SK-N-SH (cell line): Measurements from ENCODE around the gene TJAP1. TPM values are rescaled to one million over a fixed set of nuclear protein-coding genes. Genes with fewer than 3 reads are reported as not detected.

Source experiments
- CTCF ChIA-PET: fragments of 300-600, 350-600 bp; formaldehyde crosslinking; extraction: SDS; loops from one replicate; lab custom pipeline; 2021; lab: Yijun Ruan, JAX
- POLR2A ChIA-PET: fragments of 350-600 bp; sonication (Branson Sonifier 250); formaldehyde crosslinking; extraction: SDS; loops from one replicate; lab custom pipeline; 2020; ENCODE audit warnings: antibody characterized with exemption, inconsistent platforms; lab: Yijun Ruan, JAX
- DNase-seq: peaks from one replicate; pipeline ENCODE4 v3.0.0; 2012
- H2AFZ ChIP-seq: fragments of 200-600 bp; sonication (generic); 2 replicates; pipeline ENCODE4 v1.8.1; 2016; ENCODE audit warnings: antibody characterized with exemption, mild to moderate bottlenecking, low read depth
- H3F3A ChIP-seq: fragments of 200-600 bp; sonication (generic); replicated peaks from 2 replicates; pipeline ENCODE3; 2016; ENCODE audit warnings: antibody characterized with exemption, mild to moderate bottlenecking; ENCODE audit not compliant: insufficient read depth
- H3K27ac ChIP-seq, 2 experiments: fragments of 200-500 bp in 1 of 2; fragments of 200-600 bp in 1 of 2; sonication (Bioruptor generic) in 1 of 2; sonication (generic), shearing (Covaris generic) in 1 of 2; 2 replicates each; pipeline versions ENCODE4 v1.5.1 to v1.6.1; 2014 to 2016; ENCODE audit warnings: low read depth in 2 of 2, inconsistent platforms in 1 of 2, low read length in 1 of 2, mild to moderate bottlenecking in 1 of 2, mixed read lengths in 1 of 2
- H3K27me3 ChIP-seq: fragments of 200-600 bp; sonication (generic), shearing (Covaris generic); 2 replicates; pipeline ENCODE4 v1.6.1; 2016; ENCODE audit warnings: mixed run types; ENCODE audit not compliant: insufficient read depth
- H3K36me3 ChIP-seq, 2 experiments: fragments of 200-500 bp in 1 of 2; fragments of 200-600 bp in 1 of 2; sonication (Bioruptor generic) in 1 of 2; sonication (generic) in 1 of 2; replicated peaks in 1 of 2; 2 replicates each; pipeline versions ENCODE3 to v1.5.1; 2014 to 2016; ENCODE audit warnings: low read length in 1 of 2, mild to moderate bottlenecking in 1 of 2; ENCODE audit not compliant: insufficient read depth in 2 of 2, control insufficient read depth in 1 of 2
- H3K4me1 ChIP-seq, 2 experiments: fragments of 200-500 bp in 1 of 2; fragments of 200-600 bp in 1 of 2; sonication (Bioruptor generic) in 1 of 2; sonication (generic), shearing (Covaris generic) in 1 of 2; 2 replicates each; pipeline versions ENCODE4 v1.5.1 to v1.6.1; 2014 to 2016; ENCODE audit warnings: low read depth in 1 of 2, low read length in 1 of 2, mixed run types in 1 of 2; ENCODE audit not compliant: insufficient read depth in 2 of 2, control insufficient read depth in 1 of 2
- H3K4me2 ChIP-seq: fragments of 200-600 bp; sonication (generic), shearing (Covaris generic); 2 replicates; pipeline ENCODE4 v1.6.1; 2017; ENCODE audit warnings: mixed run types
- H3K4me3 ChIP-seq, 2 experiments: fragments of 200-500 bp in 1 of 2; fragments of 200-600 bp in 1 of 2; sonication (Bioruptor generic) in 1 of 2; sonication (generic), shearing (Covaris generic) in 1 of 2; 2 replicates each; pipeline versions ENCODE4 v1.5.1 to v1.8.1; 2014 to 2016; ENCODE audit warnings: low read depth in 2 of 2, inconsistent platforms in 1 of 2, low read length in 1 of 2, mild to moderate bottlenecking in 1 of 2, mixed read lengths in 1 of 2, moderate library complexity in 1 of 2
- H3K79me2 ChIP-seq: fragments of 200-600 bp; sonication (generic); 2 replicates; pipeline ENCODE4 v1.8.1; 2017; ENCODE audit warnings: mild to moderate bottlenecking; ENCODE audit not compliant: insufficient read depth
- H3K9ac ChIP-seq: fragments of 200-600 bp; sonication (generic); 2 replicates; pipeline ENCODE4 v1.6.1; 2017; ENCODE audit warnings: mixed run types
- H3K9me2 ChIP-seq: fragments of 200-600 bp; sonication (generic); 2 replicates; pipeline ENCODE4 v1.6.1; 2017; ENCODE audit warnings: mixed run types
- H3K9me3 ChIP-seq: fragments of 200-600 bp; sonication (generic); 2 replicates; pipeline ENCODE4 v1.6.1; 2017; ENCODE audit warnings: mixed run types, mild to moderate bottlenecking, moderate library complexity
- H4K20me1 ChIP-seq: fragments of 200-600 bp; sonication (generic); 2 replicates; pipeline ENCODE4 v1.6.1; 2017; ENCODE audit warnings: mild to moderate bottlenecking, mixed run types; ENCODE audit not compliant: insufficient read depth
- CHD2 ChIP-seq: fragments of 150-350 bp; IDR thresholded peaks from 2 replicates; pipeline ENCODE4 v1.6.1; 2018; ENCODE audit warnings: low read length; ENCODE audit not compliant: partially characterized antibody
- ELF1 ChIP-seq: IDR thresholded peaks from 2 replicates; pipeline ENCODE4 v1.4.0; 2012
- EZH2phosphoT487 ChIP-seq: fragments of 200-600 bp; sonication (generic); IDR thresholded peaks from 2 replicates; pipeline ENCODE4 v1.6.1; 2017; ENCODE audit warnings: low read depth, mixed run types, mild to moderate bottlenecking, antibody characterized with exemption, moderate library complexity, borderline replicate concordance
- FOSL2 ChIP-seq: IDR thresholded peaks from 2 replicates; pipeline ENCODE4 v1.4.0; 2012; ENCODE audit warnings: low read depth, mild to moderate bottlenecking, moderate library complexity, borderline replicate concordance
- GABPA ChIP-seq: IDR thresholded peaks from 2 replicates; pipeline ENCODE4 v1.4.0; 2012; ENCODE audit warnings: low read depth, mild to moderate bottlenecking
- GATA2 ChIP-seq: sonication (generic); formaldehyde crosslinking; IDR thresholded peaks from 2 replicates; pipeline ENCODE4 v1.5.0; 2020; ENCODE audit warnings: mild to moderate bottlenecking, missing genetic modification reagents
- JUND ChIP-seq: IDR thresholded peaks from 2 replicates; pipeline ENCODE4 v1.4.0; 2012
- MEF2A ChIP-seq: IDR thresholded peaks from 2 replicates; pipeline ENCODE4 v1.4.0; 2012; ENCODE audit warnings: low read depth, borderline replicate concordance
- MXI1 ChIP-seq: IDR thresholded peaks from 2 replicates; pipeline ENCODE4 v1.6.1; 2012; ENCODE audit warnings: mild to moderate bottlenecking, low read depth, low read length, improper control_type of control experiment
- NRF1 ChIP-seq: IDR thresholded peaks from 2 replicates; pipeline ENCODE4 v1.6.1; 2012; ENCODE audit warnings: low read depth, mild to moderate bottlenecking, low read length
- RAD21 ChIP-seq: IDR thresholded peaks from 2 replicates; pipeline ENCODE4 v1.6.1; 2012; ENCODE audit warnings: mild to moderate bottlenecking, low read length
- RFX5 ChIP-seq: IDR thresholded peaks from 2 replicates; pipeline ENCODE4 v1.6.1; 2012; ENCODE audit warnings: mild to moderate bottlenecking, improper control_type of control experiment, low read length
- SMC3 ChIP-seq: IDR thresholded peaks from 2 replicates; pipeline ENCODE4 v1.6.1; 2012; ENCODE audit warnings: low read depth, low read length, improper control_type of control experiment
- TAF1 ChIP-seq: IDR thresholded peaks from 2 replicates; pipeline ENCODE4 v1.6.1; 2012; ENCODE audit warnings: low read depth, mild to moderate bottlenecking, low read length, moderate library complexity, borderline replicate concordance
- TCF12 ChIP-seq: IDR thresholded peaks from 2 replicates; pipeline ENCODE4 v1.4.0; 2012
- USF2 ChIP-seq: fragments of 150-350 bp; IDR thresholded peaks from 2 replicates; pipeline ENCODE4 v1.6.1; 2017; ENCODE audit warnings: antibody characterized with exemption, low read length, low read depth, borderline replicate concordance
- WGBS: methylation state at CpG from one replicate; pipeline ENCODE4 v1.1.6; 2017; ENCODE audit warnings: low lambda C conversion rate; 5-methylcytosine and 5-hydroxymethylcytosine counted together
- polyA plus RNA-seq, 3 experiments: library from polyadenylated mRNA; depleted of rRNA; stranded (reverse); fragments of >200 nt; gene quantifications; 2 replicates each; pipeline ENCODE4 v1.2.3, GENCODE V29; 2012
- TF ChIP-seq, protein P1 (sequence below): fragments of 200-600 bp; sonication (generic); IDR thresholded peaks from 2 replicates; pipeline ENCODE4 v1.6.1; 2017; ENCODE audit warnings: antibody characterized with exemption, mild to moderate bottlenecking, moderate library complexity
- TF ChIP-seq, protein P2 (sequence below): IDR thresholded peaks from 2 replicates; pipeline ENCODE4 v1.4.0; 2012; ENCODE audit warnings: low read depth

Gene TJAP1
- polyA plus RNA-seq, 1 of the 3 experiments (the other 2 are of a cell fraction): 39.5 TPM

- H3K4me2 ChIP-seq: no peak overlapping the region
- no peak overlapping the region for H3K4me3 ChIP-seq
- no peak for DNase-seq
- no peaks in the 10 kb centered on the region for H3K4me1 ChIP-seq
- 62% methylated on average over 13 of the region's 13 CpGs for WGBS
- H3K27ac ChIP-seq: no peak overlapping the region
- H3K79me2 ChIP-seq: no peaks in the 10 kb centered on the region
- POLR2A ChIA-PET: no interaction called here
- CTCF ChIA-PET: interaction anchor here (1.5 kb wide), 1 partner anchor 13 kb away, joined by 6 read pairs; no protein-coding TSS in a partner anchor
- TF ChIP-seq TCF12 (no peak), CHD2 (no peak), RAD21 (no peak), JUND (no peak), ELF1 (no peak), MEF2A (no peak), EZH2phosphoT487 (no peak), MXI1 (no peak), USF2 (no peak), SMC3 (no peak), GATA2 (CRISPR knock-in tag) (no peak), RFX5 (no peak), FOSL2 (no peak), TAF1 (no peak)
- TF ChIP-seq, protein P1, sequence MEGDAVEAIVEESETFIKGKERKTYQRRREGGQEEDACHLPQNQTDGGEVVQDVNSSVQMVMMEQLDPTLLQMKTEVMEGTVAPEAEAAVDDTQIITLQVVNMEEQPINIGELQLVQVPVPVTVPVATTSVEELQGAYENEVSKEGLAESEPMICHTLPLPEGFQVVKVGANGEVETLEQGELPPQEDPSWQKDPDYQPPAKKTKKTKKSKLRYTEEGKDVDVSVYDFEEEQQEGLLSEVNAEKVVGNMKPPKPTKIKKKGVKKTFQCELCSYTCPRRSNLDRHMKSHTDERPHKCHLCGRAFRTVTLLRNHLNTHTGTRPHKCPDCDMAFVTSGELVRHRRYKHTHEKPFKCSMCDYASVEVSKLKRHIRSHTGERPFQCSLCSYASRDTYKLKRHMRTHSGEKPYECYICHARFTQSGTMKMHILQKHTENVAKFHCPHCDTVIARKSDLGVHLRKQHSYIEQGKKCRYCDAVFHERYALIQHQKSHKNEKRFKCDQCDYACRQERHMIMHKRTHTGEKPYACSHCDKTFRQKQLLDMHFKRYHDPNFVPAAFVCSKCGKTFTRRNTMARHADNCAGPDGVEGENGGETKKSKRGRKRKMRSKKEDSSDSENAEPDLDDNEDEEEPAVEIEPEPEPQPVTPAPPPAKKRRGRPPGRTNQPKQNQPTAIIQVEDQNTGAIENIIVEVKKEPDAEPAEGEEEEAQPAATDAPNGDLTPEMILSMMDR: no peak
- no peaks in the 10 kb centered on the region for H3K9me2 ChIP-seq
- no peak overlapping the region for H2AFZ ChIP-seq
- H3K9ac ChIP-seq: no peak overlapping the region
- no peaks in the 10 kb centered on the region for H4K20me1 ChIP-seq
- H3K36me3 ChIP-seq: no peaks in the 10 kb centered on the region
- no peaks in the 10 kb centered on the region for H3K9me3 ChIP-seq
- no peaks in the 10 kb centered on the region for H3K27me3 ChIP-seq
- H3F3A ChIP-seq: no peaks in the 10 kb centered on the region
Observed at GRCh38 chr6:43468748-43469681, 8.4 kb upstream of the TJAP1 start.

DNA sequence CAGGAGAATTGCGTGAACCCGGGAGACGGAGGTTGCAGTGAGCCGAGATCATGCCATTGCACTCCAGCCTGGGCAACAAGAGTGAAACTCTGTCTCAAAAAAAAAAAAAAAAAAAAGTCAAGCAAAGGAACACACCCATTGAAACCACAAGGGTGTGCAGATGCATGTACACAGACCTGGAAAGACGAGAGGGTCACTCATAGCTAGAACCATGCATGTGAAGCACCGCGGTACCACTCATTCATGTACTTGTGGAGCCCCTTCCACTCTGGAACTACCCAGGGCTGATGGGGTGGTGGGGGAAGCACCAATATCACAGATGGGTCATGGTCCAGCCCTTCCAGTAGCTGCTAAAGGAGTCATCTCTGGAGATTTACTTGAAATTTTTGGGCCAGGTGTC, 7.4 kb upstream of the TJAP1 start:
- DNase-seq: no peak
- no peaks in the 10 kb centered on the region for H3K4me1 ChIP-seq
- H3K27me3 ChIP-seq: no peaks in the 10 kb centered on the region
- 94% methylated on average over 7 of the region's 7 CpGs for WGBS
- CTCF ChIA-PET: interaction anchor here (1.5 kb wide), 1 partner anchor 14 kb away, joined by 6 read pairs; no protein-coding TSS in a partner anchor
- TF ChIP-seq, protein P2, sequence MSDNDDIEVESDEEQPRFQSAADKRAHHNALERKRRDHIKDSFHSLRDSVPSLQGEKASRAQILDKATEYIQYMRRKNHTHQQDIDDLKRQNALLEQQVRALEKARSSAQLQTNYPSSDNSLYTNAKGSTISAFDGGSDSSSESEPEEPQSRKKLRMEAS: no peak
- TF ChIP-seq GABPA: no peak
- no peak for TF ChIP-seq EZH2phosphoT487
- TF ChIP-seq TAF1: no peak
- no peak for TF ChIP-seq NRF1
- TF ChIP-seq JUND: no peak
- H3K9me2 ChIP-seq: no peaks in the 10 kb centered on the region
- H3K36me3 ChIP-seq: no peaks in the 10 kb centered on the region
- H3K4me2 ChIP-seq: no peak overlapping the region
- H3K4me3 ChIP-seq: no peak overlapping the region
- no peaks in the 10 kb centered on the region for H4K20me1 ChIP-seq
- H3K9ac ChIP-seq: no peak overlapping the region
- no peak overlapping the region for H3K27ac ChIP-seq
- H3K79me2 ChIP-seq: no peaks in the 10 kb centered on the region
- no peak overlapping the region for H2AFZ ChIP-seq
- no peaks in the 10 kb centered on the region for H3F3A ChIP-seq
- no peaks in the 10 kb centered on the region for H3K9me3 ChIP-seq
- POLR2A ChIA-PET: no interaction called here
